ENCODE data around the gene CARM1.

- TF ChIP-seq EZH2phosphoT487 (IDR thresholded peaks at IDR 0.05; ENCODE audit: borderline replicate concordance) = no peak
- TF ChIP-seq, protein P1, sequence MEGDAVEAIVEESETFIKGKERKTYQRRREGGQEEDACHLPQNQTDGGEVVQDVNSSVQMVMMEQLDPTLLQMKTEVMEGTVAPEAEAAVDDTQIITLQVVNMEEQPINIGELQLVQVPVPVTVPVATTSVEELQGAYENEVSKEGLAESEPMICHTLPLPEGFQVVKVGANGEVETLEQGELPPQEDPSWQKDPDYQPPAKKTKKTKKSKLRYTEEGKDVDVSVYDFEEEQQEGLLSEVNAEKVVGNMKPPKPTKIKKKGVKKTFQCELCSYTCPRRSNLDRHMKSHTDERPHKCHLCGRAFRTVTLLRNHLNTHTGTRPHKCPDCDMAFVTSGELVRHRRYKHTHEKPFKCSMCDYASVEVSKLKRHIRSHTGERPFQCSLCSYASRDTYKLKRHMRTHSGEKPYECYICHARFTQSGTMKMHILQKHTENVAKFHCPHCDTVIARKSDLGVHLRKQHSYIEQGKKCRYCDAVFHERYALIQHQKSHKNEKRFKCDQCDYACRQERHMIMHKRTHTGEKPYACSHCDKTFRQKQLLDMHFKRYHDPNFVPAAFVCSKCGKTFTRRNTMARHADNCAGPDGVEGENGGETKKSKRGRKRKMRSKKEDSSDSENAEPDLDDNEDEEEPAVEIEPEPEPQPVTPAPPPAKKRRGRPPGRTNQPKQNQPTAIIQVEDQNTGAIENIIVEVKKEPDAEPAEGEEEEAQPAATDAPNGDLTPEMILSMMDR (conservative IDR thresholded peaks at IDR 0.05; ENCODE audit: low read length) = no peak
These were observed 41.0 kb upstream of the CARM1 start for GRCh38 chr19:10830370-10830769.
